ENCODE results near the gene ABCD1. TPM values are rescaled to one million over a fixed set of nuclear protein-coding genes. Genes with fewer than 3 reads are reported as not detected.

The ABCD1 gene
- total RNA-seq, 1 donor from 2014 or later = 32.3 TPM

GRCh38 chrX:153772316-153773217 is 47.9 kb downstream of the ABCD1 start:
- no peak for DNase-seq (ENCODE audit: low spot score)

GRCh38 chrX:153773218-153773611 is 48.6 kb downstream of the ABCD1 start:
- no peak for DNase-seq (ENCODE audit: low spot score)

GRCh38 chrX:153773741-153774575 is 49.3 kb downstream of the ABCD1 start:
- DNase-seq (ENCODE audit: low spot score) = no peak

- no peak for DNase-seq (ENCODE audit: low spot score)
Observed at GRCh38 chrX:153774576-153775292, 50.1 kb downstream of the ABCD1 start.

- DNase-seq (ENCODE audit: low spot score) = no peak
Observed at GRCh38 chrX:153775293-153776119, 50.9 kb downstream of the ABCD1 start.

GRCh38 chrX:153776120-153776599 is 51.5 kb downstream of the ABCD1 start:
- no peak for DNase-seq (ENCODE audit: low spot score)

- DNase-seq (ENCODE audit: low spot score) = no peak
Observed at GRCh38 chrX:153776611-153777045, 52.0 kb downstream of the ABCD1 start.

GRCh38 chrX:153777261-153778090 is 52.8 kb downstream of the ABCD1 start:
- DNase-seq (ENCODE audit: low spot score) = no peak

- DNase-seq (ENCODE audit: low spot score) = no peak
Observed at GRCh38 chrX:153778181-153778580, 53.5 kb downstream of the ABCD1 start.

- DNase-seq (ENCODE audit: low spot score) = no peak
Observed at GRCh38 chrX:153778684-153779101, 54.0 kb downstream of the ABCD1 start.

- DNase-seq (ENCODE audit: low spot score) = no peak
Observed at GRCh38 chrX:153779891-153780677, 55.4 kb downstream of the ABCD1 start.

GRCh38 chrX:153780678-153781427 is 56.2 kb downstream of the ABCD1 start, which contains the start of gene SRPK3:
TSS of gene SRPK3 (plus strand) at chrX:153781041. CDS start at chrX:153781087, 46 bp downstream.
- no peak for DNase-seq (ENCODE audit: low spot score)

GRCh38 chrX:153781428-153782047 is 56.9 kb downstream of the ABCD1 start:
- DNase-seq (ENCODE audit: low spot score) = no peak

- no peak for DNase-seq (ENCODE audit: low spot score)
Observed at GRCh38 chrX:153782313-153782712, 57.7 kb downstream of the ABCD1 start.

GRCh38 chrX:153782871-153783270 is 58.2 kb downstream of the ABCD1 start:
- DNase-seq (ENCODE audit: low spot score) = no peak

GRCh38 chrX:153783378-153784013 is 58.8 kb downstream of the ABCD1 start:
- no peak for DNase-seq (ENCODE audit: low spot score)
